Stimulated activated CD8-positive, alpha-beta memory T cell treated with anti-CD3 and anti-CD28 coated beads, Interleukin-4, amount 100 ng/mL, for 48 hours (primary cell): ENCODE data around the gene TVP23A.
"Not testable (repeated sequence)": the region's sequence is repeated elsewhere in the genome, so short reads cannot be mapped to it uniquely, and the experiment has no call there.

Experiments
- DNase-seq: peaks from one replicate; pipeline ENCODE4 v3.0.0-alpha.2; 2020

The TVP23A gene

GRCh38 chr16:10835281-10835931 is 16.8 kb upstream of the TVP23A start:
- DNase-seq = peak; percentile 53

- no peak for DNase-seq
These were observed 16.2 kb upstream of the TVP23A start for GRCh38 chr16:10834766-10835165.

DNA sequence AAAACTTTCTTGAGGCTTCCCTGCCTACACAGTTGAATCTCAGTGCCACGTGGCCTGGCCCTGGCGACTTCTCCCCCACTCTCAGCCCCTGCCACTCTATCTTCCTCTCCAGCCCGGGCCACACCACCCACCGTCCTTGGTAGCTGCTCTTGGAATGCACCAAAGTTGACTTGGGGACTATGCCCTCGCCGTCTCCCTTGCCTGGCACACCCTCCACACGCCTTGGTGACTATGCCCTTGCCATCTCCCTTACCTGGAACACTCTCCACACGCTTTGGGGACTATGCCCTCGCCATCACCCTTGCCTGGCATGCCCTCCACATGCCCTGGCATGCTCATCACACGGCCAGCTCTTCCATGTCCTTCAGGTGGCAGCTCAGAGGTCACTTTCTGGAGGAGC is 15.5 kb upstream of the TVP23A start:
- DNase-seq = no peak

DNA sequence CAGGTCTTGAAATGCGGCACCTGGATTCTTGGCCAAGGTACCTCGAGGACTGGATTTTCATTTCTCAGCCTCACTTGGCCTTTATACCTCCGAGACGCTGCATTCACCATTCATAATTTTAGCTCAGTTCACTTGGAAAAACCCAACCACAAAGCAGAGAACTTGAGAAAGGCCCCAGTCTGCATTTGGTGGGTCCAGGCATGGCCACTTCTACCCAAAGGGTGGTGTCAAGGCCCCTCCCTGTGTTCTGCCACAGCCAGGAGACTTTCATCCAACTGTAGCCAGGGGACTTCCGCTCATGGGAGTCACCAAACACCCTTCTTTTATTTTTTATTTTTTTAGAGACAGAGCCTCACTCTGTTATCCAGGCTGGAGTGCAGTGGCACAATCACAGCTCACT is 14.7 kb upstream of the TVP23A start:
- no peak for DNase-seq

DNA sequence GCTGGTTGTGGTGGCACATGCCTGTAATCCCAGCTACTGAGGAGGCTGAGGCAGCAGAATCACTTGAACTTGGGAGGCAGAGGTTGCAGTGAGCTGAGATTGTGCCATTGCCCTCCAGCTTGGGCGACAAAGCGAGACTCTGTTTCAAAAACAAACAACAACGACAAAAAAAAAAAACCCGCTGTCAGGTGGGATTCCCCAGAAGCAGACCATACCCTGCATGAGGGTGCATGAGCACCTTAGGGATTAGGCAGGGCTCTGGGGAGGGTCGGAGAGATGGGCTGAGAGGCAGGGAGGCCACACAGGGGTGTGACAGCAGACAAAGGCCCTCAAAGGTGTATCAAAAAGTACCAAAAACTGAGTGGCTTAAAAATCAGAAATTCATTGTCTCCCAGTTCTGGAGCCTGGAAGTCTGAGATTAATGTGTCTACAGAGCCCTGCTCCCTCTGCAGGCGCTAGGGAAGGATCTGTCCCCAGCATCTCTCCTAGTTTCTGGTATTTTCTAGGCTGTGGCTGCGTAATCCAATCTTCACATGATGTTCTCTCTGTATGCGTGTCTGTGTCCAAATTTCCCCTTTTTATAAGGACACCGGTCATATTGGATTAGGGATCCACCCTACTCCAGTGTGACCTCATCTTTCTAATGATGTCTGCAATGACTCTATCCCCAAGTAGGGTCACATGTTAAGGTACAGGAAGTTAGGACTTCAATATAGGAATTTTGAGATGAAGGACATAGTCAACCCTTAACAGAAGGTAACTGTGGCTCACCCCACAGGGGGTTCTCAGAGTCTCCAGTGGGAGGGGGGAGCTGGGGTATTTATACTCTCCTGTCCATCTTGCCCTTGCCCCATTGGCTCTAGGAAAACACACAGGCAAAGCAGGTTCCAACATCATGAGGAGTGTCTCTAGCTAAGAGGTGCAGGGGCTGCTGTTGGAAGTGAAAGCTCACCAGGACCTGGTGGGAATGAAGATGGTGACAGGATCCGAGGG is 13.6 kb upstream of the TVP23A start:
- no peak for DNase-seq

DNA sequence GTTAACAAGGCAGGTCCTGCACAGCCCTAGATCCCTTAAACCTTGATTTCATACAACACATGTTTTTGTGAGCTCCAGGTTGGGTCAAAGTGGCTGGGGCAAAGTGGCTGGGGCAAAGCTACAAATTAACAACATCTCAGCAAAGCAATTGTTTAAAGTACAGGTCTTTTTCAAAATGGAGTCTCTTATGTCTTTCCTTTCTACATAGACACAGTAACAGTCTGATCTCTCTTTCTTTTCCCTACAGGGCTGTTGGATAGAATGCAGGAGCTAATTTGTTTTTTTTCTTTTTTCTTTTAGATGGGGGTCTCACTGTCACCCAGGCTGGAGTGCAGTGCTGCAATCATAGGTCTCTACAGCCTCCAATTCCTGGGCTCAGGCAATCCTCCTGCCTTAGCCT is 11.6 kb upstream of the TVP23A start:
- not testable (repeated sequence) for DNase-seq

GRCh38 chr16:10829390-10830098 is 10.9 kb upstream of the TVP23A start:
- not testable (repeated sequence) for DNase-seq

DNA sequence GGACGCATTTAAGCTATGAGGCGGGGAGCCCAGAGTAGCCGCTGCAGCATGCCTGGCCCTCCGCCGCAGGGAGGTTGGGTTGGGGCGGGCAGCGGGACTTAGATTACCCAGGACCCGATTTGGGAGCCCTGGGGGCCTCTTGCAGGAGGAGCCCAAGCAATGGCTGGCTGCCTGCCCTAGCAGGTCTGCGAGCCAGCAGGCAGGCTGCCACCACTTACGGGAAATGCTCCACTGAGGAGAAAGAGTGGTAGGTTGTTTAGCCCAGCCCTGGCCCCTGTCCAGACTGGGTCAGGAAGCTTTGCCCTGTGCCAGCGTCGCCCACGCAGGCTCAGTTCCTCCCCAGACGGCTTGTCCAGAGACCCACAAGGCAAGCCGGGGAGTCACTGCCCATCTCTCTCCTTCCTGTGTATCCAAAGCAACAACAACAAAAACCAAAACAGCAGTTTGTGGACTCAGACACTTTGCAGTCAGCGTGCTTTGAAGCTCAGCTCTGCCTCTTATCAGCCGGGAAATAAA is 10.3 kb upstream of the TVP23A start:
- DNase-seq = no peak

GRCh38 chr16:10827691-10828341 is 9.2 kb upstream of the TVP23A start:
- DNase-seq = no peak

- no peak for DNase-seq
These were observed 5.7 kb upstream of the TVP23A start for GRCh38 chr16:10824111-10824893.

- DNase-seq = no peak
These were observed 4.1 kb upstream of the TVP23A start for GRCh38 chr16:10822702-10823101.

DNA sequence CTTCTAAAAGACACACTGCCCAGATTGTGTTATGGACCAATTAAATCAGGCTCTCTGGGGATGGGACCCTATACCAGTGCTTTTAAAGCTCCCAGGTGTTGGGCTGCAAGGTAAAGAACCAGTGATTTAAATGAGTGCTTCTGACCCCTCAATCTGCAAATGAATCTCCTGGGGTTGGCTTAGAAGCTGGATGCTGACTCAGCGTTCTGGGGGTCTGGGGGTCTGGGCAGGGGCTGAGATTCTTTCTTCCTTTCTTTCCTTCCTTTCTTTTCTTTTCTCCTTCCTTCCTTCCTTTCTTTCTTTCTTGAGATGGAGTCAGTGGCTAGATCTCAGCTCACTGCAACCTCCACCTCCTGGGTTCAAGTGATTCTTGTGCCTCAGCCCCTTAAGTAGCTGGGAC is 2.0 kb upstream of the TVP23A start:
- DNase-seq = no peak

DNA sequence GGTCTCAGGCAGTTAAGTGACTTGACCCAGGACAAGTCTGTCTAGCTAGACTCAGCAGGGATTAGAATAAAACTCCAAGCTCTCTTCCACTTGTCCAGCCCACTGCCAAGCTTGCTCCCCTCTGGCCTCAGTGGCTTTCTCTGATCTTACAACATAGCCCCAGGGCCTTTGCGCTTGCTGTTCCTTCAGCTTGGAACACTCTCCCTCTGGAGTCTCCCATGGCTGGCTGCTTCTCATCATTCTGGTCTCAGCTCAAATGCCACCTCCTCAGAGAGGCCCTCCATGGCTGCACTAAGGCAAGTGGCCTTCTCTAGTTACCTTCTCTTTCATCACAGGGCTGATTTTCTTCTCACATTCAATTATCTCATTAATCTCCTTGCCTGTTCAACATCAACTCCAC is 1.1 kb downstream of the TVP23A start:
- no peak for DNase-seq

GRCh38 chr16:10813099-10813455 is 5.5 kb downstream of the TVP23A start:
- no peak for DNase-seq

DNA sequence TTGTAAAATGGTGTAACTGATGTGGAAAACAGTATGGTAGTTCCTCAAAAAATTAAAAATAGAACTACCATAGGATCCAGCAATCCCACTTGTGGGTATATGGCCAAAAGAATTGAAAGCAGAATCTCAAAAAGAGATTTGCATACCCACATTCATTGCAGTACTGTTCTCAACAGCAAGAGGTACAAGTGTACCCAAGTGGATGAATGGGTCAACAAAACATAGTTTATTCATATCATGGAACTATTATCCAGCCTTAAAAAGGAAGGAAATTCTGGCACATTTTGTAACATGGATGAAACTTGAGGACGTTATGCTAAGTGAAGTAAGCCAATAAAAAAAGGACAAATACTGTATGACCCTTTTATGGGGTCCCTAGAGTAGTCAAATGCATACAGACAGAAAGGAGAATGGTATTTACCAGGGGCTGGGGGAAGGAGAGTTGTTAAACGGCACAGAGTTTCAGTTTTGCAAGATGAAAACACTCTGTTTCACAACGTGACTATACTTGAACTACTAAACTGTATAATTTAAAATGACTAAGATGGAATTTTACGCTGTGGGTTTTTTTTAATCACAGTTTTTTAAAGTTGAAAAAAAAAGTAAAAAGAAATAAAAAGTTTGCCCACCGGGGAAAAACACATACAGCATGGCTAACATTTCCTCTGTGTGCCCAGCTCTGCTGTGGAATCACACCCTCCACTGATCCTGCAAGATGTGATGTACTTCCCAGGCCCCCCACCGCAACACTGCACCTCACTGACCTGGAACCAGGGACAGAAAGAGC is 6.1 kb downstream of the TVP23A start:
- no peak for DNase-seq

DNA sequence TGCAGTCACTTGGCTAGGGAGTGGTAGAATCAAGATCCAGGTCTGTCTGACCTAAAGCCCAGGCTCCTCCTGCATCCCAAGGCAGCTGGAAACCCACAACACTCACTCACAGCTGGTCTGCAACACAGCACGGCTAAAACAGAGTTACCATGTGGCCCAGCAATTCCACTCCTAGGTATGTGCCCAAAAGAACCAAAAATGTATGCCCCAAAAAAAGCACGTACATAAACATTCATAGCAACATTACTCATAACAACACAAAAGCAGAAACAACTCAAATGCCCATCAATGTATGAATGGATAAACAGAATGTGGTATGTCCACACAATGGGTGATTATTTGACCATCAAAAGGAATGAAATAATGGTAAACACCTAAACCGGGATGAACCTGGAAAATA is 8.9 kb downstream of the TVP23A start:
- DNase-seq = no peak

- DNase-seq = no peak
These were observed 9.7 kb downstream of the TVP23A start for GRCh38 chr16:10808850-10809249.

DNA sequence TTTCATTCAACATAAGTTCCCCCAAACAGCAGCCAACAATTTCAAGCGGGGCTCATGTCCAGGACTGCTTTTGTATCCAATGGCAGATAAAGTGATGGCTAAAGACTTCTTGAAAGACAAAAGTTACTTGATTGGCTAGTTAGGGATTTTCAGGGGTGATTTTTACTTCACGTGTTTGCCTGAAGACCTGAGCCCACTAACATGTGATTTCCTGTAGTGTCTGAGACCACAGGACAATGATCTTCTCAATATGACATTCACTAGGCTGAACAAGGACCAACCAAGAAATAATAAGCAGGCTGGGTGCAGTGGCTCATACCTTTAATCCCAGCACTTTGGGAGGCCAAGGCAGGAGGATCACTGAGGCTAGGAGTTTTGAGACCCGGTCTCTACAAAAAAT is 10.4 kb downstream of the TVP23A start:
- no peak for DNase-seq

DNA sequence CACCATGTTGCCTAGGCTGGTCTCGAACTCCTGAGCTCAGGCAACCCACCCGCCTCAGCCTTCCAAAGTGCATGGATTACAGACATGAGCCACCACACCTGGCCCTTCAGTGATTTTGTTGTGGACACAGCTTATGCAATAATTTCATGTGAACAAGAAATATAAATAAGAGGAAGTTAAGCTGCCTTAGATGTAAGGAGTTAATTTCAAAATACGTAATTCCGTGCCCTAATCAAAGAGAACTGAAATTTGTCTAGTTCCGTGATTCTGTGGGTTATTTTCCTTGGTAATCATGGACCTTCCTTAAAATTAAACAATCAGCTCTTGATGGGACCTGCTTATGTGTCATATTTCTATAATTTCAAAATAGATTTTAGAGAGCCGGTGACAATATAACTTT is 11.9 kb downstream of the TVP23A start:
- DNase-seq = no peak

DNA sequence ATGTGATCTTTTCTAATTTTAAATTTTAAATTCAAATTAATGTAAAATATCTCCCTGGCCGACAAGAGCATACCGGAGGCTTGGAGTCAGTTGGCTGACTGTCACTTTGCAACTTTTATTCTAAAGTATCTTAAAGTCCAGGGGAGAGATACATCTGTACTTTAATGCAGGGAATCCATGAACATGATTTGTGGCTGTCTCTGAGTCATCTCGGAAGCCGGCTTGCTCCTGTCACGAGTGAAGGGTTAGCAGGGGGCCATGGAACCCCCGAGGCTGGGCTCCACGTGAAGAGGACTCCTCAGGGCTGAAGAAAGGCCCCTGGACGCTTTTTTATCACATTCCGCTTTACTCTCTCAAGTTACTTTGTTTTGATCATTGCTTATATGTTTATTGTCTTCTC is 13.3 kb downstream of the TVP23A start:
- DNase-seq = no peak

DNA sequence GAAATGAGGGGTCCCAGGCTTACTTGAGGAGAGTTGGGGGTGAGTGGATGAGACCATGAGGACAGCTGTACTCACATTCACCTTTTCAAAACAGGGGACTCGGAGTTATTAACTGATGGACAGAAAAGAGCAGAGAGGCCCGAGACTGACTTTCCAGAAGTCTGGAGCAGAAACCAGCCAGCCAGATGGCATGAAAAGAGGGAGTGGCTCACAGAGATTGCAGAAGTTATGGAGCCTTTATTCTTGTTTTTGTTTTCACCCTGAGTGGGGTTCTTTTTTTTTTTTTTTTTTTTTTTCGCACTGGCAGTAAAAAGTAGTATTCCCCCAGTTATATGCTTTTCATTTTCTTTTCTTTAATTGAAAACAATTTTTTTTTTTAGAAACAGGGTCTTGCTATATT is 18.9 kb downstream of the TVP23A start:
- DNase-seq = no peak
